Activated effector memory CD4-positive, alpha-beta T cell treated with Interleukin-2 at 50 U/mL for 16 hours (primary cell): ENCODE measurements around the gene ENOSF1.

Experiments
- DNase-seq: peaks from one replicate; pipeline ENCODE4 v3.0.0-alpha.2; 2020

The ENOSF1 gene

DNA sequence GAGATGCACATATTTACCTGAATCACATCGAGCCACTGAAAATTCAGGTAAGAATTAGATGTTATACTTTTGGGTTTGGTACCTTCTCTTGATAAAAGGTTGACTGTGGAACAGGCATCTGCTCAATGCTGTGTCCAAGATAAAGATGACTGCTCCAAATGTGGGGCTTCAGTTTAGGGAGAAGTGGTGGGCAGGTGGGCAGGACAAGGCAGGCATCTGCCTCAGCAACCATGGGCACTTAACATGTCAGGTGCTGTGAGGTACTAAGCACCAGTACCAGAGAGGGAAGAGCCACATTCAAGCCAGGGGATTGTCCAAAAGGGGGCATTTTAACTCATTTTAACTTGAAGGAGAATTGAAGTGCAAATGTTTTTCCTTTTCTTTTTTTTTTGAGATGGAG, 41.0 kb downstream of the ENOSF1 start:
- no peak for DNase-seq

DNA sequence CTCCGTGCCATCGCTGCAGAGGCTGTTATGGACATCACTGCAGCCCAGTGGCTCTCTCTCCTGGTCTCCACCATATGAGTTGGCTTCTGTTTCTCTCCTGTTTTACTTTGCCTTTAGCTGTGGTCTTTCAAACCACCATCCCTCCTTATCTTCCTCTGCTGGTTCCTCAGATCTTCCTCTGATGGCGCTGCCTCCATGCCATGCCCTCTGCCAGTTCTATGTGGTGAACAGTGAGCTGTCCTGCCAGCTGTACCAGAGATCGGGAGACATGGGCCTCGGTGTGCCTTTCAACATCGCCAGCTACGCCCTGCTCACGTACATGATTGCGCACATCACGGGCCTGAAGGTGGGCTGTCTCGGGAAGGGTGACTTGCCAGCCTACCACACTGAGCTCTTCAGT, 41.9 kb downstream of the ENOSF1 start:
- no peak for DNase-seq

DNA sequence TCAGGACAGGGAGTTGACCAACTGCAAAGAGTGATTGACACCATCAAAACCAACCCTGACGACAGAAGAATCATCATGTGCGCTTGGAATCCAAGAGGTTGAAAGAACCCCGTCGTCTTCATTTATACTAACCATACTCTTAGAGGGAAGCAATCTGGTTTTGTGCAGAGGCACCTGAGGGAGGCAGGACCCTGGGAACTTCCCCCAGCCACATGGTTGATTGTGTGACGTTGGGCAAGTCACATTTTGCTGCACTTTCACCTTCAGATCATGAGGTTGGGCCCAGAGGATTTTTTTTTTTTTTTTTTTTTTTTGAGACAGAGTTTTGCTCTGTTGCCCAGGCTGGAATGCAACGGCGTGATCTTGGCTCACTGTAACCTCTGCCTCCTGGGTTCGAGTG, 43.4 kb downstream of the ENOSF1 start:
- no peak for DNase-seq

DNA sequence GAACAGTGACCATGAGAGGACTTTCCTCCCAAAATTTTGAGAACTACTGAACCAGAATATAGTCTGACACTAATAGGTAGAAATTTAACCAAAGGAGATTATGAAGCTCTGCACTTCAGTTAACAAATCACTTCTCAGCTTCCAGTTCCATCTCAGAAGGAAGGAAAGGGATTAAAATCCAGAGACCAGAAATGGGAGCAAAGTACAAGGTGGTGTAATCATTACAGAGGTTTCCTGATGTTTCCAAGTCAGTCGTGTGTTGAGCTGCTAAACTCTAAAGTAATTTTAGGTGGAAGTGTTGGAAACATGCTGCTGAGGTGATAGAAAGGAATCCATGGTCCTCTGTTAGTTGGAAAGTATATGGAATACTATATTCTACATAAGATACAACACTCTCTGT, 44.2 kb downstream of the ENOSF1 start:
- DNase-seq: no peak

DNA sequence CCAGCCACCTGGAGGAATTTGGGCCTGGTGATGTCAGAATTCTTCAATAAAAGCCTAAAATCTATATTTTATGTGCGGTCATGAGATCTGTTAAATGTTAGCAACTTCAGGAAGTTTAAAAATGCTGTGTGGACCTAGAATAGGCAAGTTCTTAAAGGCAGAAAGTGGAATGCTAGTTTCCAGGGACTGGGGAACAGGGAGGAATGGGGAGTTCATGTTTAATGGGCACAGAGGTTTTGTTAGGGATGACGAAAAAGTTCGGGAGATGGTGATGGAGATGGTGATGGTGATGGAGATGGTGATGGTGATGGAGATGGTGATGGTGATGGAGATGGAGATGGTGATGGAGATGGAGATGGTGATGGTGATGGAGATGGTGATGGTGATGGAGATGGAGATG, 45.8 kb downstream of the ENOSF1 start:
- no peak for DNase-seq

DNA sequence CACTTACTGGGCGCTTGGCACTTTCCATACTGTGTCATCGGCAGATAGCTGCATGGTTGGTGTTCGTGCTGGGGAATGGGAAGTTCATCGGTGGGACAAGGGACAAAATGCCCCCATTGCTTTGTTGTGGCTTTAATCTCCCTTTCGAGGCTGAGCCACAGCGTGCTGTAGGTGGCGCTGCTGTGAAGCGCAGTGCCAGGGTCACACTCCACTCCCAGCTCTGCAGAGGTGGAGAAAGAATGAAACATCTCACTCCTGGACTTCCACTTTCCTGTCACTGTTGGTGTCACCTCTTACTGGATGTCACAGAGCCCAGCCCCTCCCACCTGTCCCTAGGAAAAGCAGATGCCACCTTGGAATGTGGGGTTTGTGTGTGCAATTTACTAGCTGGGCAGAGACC, 46.3 kb downstream of the ENOSF1 start:
- no peak for DNase-seq

DNA sequence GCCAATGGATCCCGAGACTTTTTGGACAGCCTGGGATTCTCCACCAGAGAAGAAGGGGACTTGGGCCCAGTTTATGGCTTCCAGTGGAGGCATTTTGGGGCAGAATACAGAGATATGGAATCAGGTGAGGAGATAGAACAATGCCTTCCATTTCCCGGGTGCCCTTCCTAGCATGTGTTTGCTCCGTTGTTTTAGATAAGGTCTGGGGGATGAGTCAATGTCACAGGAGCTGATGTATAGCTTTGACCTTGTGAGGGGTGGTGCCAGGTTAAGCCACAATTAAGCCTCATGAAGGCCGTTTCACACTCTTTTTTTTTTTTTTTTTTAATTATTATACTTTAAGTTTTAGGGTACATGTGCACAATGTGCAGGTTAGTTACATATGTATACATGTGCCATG, 50.2 kb downstream of the ENOSF1 start:
- DNase-seq: no peak

DNA sequence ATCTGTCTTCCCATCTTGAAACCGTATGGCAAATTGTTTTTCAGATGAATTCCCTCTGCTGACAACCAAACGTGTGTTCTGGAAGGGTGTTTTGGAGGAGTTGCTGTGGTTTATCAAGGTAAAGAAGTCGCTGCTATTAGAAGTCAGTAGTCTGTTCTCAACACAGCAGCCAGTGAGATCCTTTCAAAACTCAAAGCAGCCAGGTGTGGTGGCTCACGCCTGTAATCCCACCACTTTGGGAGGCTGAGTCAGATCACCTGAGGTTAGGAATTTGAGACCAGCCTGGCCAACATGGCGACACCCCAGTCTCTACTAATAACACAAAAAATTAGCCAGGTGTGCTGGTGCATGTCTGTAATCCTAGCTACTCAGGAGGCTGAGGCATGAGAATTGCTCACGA, 52.8 kb downstream of the ENOSF1 start:
- no peak for DNase-seq

DNA sequence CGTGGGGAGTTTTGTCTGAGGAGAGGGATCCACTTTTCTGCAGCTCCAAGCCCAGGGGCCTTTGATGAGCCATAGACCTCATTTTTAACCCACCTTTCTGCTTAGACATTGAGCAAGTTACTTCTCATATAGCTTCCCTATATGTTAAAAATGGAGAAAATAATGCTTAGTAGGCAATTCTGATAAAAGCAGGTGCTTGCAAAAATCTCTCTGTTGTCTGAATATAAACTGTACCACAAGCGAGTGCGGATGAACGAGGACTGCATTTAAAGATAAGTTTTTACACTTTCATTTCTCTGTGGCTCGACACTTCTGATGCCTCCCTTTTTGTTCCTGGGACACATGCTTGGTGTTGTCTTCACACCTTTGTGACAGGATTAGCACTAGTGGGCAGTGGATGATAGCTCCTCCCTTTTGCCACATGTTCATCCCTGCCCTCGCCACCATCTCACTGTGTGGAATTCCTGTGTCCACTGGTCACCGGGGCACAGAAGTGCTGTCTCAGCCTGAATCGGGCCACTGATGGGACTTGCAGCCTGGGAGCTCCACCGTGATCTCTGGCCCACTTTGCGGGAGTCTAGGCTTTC, 53.4 kb downstream of the ENOSF1 start:
- DNase-seq: no peak

DNA sequence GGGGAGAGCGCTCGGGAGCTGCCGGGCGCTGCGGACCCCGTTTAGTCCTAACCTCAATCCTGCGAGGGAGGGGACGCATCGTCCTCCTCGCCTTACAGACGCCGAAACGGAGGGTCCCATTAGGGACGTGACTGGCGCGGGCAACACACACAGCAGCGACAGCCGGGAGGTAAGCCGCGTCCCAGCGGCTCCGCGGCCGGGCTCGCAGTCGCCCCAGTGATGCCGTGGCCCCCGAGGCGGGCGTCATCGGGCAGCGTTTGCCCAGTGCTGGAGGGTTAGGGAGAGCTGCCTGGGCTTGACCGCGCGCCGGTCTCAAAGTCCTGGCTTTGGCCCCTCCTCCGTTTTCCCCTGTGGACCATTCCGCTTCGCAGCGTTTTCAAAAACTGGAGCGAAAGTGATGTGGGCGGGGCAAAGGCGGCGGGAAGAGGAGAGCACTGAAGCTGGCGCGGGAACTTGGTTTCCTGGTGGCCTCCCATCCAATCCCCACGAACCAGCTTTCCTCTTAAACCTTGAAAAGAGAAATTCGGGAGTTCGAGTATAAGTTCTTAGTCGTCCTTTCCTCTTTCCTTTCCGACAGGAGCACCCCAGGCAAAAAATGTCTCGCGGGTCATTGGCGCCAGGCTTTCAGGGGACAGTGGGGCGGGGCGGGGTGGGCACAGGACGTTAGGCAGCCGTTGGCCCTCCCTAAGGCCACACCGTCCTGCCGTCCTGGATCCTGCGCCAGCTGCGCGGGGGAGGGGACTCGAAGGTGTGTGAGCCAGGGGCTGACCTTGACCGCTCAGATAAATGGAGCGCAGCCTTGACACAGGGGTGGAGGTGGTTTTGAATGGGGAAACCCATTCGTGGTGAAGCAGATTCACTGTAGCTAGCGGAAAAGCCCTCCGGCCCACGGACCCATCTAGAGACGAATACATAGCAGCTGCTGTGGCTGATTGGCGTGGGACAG, 54.2 kb downstream of the ENOSF1 start:
- peak; percentile 30 for DNase-seq

DNA sequence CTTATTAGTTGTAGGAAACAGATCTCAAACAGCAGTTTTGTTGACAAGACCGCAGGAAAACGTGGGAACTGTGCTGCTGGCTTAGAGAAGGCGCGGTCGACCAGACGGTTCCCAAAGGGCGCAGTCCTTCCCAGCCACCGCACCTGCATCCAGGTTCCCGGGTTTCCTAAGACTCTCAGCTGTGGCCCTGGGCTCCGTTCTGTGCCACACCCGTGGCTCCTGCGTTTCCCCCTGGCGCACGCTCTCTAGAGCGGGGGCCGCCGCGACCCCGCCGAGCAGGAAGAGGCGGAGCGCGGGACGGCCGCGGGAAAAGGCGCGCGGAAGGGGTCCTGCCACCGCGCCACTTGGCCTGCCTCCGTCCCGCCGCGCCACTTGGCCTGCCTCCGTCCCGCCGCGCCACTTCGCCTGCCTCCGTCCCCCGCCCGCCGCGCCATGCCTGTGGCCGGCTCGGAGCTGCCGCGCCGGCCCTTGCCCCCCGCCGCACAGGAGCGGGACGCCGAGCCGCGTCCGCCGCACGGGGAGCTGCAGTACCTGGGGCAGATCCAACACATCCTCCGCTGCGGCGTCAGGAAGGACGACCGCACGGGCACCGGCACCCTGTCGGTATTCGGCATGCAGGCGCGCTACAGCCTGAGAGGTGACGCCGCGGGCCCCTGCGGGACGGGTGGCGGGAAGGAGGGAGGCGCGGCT, 55.0 kb downstream of the ENOSF1 start, which contains the start of gene TYMS:
Gene TYMS, plus strand, starts transcription at position 343 of the 690 bp plus-strand sequence. Its CDS starts 90 bp downstream, at position 433.
- DNase-seq: peak; percentile 7

DNA sequence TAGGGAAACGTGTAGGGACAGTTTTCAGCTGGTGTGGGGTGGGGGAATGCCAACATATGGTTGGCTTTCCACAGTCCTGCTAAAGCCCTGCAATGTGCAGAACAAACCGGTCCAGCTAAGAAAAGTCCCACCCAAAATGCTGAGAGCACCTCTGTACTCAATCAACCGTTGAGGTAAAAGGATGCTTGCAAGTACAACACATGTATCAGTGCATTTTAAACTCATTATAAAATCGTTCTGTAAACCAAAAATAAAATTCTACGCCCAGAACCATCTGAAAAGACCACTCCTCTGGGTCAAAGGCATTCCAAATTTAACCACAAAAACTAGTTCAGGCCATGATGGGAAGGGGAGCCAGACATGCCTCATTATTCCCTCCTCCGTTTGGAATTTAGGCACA, 57.0 kb downstream of the ENOSF1 start:
- DNase-seq: no peak

DNA sequence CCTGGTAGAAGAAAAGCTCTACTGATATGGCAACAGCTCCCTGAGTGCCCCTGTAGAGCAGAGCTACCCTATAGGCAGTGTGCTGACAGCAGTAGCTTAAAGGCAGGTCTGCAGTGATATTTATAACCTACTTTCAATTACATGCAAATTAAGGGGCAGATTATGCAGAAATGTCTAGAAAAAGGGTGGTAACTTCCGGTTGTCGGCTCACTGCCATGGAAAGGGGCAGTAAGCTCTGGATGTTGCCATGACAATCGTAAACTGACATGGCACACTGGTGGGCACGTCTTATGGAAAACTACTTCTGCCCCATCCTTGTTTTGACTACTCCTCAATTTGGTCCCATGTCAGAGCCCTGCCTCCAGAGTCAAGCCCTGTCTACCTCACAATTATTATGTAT, 57.8 kb downstream of the ENOSF1 start:
- DNase-seq: no peak

DNA sequence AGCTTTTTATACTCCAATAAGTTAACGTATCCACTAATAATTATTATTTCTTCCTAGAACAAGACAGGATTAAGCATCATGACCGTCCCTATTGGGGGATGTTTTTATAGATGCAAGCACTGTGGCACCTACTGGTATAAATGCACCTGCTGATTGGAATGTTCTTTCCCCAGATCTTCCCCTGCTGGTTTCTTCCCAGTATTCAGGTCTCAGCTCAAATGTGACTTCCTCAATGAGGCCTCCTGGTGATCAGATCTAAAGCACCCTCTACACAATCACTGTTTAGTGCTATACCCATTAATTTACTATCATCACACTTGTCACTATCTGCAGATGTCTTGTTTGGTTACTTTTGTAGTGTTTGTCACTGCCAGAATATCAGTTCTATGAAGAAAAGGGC, 58.9 kb downstream of the ENOSF1 start:
- no peak for DNase-seq

DNA sequence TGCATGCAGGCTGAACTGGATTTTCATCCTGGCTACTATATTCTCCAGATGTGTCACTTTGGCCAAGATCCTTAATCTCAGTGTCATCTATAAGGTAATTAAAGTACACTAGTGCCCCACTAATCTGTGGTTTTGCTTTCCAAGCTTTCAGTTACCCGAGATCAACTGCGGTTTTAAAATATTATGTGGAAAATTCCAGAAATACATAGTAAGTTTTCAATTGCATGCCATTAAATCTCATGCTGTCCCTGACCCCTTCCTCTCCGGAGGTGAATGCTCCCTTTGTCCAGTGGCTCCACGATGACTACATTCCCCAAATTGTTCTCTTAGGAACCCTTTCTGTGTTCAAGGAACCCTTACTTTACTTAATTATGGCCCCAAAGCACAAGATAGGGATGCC, 60.3 kb downstream of the ENOSF1 start:
- no peak for DNase-seq

DNA sequence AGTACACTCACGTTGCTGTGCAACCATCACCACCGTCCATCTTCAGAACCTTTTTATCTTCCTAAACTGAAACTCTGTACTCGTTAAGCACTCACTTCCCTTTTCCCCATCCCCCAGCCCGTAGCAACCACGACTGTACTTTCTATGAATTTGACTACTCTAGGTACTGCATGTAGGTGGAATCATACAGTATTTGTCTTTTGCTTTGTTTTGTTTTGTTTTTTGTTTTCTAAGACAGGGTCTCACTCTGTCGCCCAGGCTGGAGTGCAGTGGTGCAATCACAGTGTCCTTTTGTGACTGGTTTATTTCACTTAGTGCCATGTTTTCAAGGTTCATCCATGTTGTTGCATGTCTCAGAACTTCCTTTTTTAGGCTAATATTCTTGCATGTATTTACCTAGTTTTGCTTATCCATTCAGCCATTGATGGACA, 62.0 kb downstream of the ENOSF1 start:
- no peak for DNase-seq

DNA sequence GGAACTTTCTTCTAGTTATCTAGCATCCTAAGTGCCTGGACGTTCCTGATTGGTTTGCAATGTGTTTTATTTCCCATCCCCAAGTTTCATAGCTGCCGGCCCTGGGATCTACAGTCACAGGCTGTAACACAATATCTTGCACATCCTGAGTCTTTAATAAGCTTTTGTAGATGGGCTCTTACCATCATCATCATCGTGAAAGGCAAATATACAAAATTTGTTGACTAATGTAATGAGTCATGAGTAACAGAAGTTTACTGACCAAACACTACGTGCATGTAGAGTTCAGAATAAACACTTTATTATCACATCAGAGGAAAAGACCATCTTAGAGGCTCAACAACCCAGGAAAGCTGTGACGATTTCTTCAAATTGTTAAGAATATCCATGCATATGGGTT, 63.1 kb downstream of the ENOSF1 start:
- DNase-seq: no peak

DNA sequence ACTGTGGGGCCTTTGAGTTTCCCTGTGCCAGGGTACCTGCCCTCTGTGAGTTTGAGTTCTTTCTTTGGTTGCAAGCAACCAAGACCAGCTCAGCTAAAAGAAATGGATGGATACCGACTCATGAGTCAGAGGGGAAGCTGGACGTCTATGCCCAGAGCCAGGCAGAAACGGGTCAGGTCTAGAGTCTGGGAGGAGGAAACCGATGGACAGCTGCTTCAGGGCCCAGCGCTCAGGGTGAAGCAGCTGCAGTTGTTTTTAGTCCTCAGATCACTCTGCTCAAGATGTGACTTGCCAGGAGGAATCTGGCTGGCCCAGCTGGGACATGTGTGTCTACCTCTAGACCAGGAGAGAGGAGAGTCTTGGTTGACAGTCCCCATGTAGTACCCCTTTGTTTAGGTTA, 65.1 kb downstream of the ENOSF1 start:
- no peak for DNase-seq

DNA sequence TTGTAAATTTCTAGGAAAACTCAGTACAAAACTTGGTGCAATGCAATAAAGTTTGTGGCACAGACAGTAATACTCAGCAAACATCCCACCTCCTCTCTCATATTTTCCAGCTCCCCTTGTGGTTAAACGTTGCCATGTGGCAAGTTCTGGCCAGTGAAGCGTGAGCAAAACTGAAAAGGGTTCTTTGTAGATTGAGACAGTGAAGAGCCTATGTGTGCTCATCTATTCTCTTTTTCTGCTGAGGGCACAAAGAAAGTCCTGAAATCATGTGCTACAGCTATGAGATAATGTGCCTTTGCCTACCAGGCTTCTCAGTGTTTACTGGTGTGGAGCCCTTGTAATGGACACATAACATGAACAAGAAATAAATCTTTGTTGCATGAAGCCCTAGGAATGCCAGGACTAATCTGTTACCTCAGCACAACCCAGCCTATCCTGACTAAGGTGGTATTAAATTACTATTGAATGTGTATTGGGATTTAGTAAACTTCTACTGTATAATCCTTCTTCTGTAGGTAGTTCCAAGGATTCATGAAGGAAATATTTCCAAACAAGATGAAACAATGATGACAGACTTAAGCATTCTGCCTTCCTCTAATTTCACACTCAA, 67.9 kb downstream of the ENOSF1 start:
- DNase-seq: no peak

DNA sequence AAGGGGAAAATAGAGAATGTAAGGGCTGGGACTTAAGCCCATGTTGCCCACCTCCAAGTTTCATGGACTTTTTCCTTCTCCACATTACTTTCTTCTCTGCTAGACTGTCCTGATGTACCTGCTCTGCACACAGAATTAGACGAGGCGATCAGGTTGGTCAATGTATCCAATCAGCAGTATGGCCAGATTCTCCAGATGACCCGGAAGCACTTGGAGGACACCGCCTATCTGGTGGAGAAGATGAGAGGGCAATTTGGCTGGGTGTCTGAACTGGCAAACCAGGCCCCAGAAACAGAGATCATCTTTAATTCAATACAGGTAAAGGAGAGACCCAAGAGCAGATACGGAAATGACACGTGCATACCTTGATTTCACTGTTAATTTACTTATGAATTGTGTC, 71.2 kb downstream of the ENOSF1 start:
- DNase-seq: no peak

DNA sequence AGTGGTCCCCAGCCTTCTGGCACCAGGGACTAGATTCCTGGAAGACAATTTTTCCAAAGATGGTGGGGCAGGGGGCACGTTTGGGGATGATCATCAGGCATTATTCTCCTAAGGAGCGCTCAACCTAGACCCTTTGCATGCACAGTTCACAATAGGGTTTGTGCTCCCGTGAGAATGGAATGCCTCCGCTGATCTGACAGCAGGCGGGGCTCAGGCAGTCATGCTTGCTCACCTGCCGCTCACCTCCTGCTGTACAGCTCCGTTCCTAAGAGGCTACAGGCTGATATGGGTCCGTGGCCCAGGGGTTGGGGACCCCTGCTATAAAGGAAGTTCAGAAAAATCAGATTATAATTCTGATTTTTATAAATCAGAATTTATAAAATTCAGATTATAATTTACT, 77.3 kb downstream of the ENOSF1 start:
- no peak for DNase-seq

DNA sequence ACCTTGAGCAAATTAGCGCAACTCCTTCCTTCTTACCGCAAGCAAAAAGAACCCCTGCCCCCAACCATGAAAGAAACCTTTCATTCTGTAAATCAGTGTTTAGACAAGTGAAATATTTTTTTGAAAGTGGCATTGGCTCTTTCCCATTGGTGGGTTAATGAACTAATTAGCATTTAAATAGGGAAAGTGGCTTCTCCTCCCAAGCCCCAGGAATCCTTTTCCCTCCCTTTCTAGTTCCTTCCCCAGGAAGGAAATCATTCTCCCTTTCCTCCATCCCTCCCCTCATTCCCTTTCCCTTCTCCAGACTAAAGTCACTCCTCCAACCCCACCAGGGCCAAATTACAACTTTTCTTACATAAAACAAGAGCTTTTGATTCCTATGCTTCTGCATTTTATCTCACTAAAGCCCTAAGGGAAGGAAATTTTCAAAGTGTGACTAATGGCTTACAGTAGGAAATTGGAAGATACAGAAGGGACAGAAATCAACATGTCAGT, 77.8 kb downstream of the ENOSF1 start:
- no peak for DNase-seq

DNA sequence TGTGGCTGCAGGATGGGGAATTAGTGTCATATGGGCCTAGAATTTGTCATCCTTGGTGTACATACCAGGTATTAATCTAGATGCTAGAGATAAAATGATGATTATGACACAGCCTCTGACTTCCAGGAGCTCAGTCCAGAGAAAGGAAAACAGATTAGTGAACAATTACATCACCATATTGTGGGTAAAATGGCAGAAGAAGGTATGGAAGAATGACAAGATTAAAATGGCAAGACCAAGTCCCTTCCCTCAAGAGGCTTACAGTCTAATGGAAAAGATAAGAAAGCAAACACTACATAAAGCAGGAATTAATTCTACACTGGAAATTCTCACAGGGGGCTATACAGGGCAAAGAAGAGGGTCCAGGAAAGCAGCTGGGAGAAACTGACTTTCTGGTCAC, 80.9 kb downstream of the ENOSF1 start:
- DNase-seq: no peak
